ENCODE data around the gene CLCN1. TPM values are rescaled to one million over a fixed set of nuclear protein-coding genes. Genes with fewer than 3 reads are reported as not detected.

CLCN1 gene
- total RNA-seq, 1 experiment from 2014 or later = not detected

DNA sequence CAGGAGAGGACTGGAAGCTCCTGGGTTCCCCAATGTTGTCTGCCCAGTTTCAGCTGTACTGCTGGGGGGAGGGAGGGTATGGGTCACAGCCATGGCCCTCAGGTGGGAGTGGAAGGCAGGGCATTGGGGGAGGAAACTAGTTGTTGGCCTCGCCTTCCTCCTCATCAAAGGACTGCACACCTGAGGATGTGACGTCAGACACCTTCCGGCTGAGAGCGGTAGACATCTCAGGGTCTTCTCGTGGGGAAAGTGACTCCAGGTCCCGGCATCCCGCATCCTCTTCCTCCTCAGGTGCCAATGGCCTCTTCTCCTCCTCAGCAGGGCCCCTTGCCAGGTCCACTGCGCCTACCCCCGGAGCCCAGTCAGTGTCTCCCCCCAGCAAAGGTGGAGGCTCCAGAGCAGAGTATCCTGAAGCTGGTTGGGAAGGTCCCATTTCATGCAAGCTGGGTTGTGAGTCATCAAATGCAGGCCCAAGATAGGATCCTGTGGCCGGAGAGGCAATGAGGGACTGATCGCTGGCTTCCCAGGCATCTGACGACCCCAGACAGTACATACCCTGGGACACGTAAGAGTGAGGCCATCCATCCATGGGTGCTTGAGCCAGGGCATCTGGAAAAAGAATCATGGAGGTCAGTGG, 40.6 kb downstream of the CLCN1 start:
- Histone ChIP-seq H3K79me2 (ENCODE audit: low read length) (no peaks in the 10 kb centered on the region), H3K9ac (ENCODE audit: low read length) (no peak overlapping the region), H3K27ac (ENCODE audit: low read length) (no peak overlapping the region), H3K9me2 (replicated peaks; ENCODE audit: insufficient read depth, low read length) (no peaks in the 10 kb centered on the region), H3K4me1 (ENCODE audit: low read length) (no peaks in the 10 kb centered on the region), H3K36me3 (ENCODE audit: insufficient read depth, low read length) (no peaks in the 10 kb centered on the region), H3K4me3 (ENCODE audit: low read length) (no peak overlapping the region), H3K27me3 (ENCODE audit: low read length) (no peaks in the 10 kb centered on the region), H2AFZ (ENCODE audit: low read length) (no peak overlapping the region), H4K20me1 (ENCODE audit: insufficient read depth, low read depth, low read length) (no peaks in the 10 kb centered on the region), H3K4me2 (ENCODE audit: low read depth, low read length, poor library complexity, severe bottlenecking) (no peak overlapping the region), H3K9me3 (ENCODE audit: low read length) (no peaks in the 10 kb centered on the region)
- DNase-seq = no peak

DNA sequence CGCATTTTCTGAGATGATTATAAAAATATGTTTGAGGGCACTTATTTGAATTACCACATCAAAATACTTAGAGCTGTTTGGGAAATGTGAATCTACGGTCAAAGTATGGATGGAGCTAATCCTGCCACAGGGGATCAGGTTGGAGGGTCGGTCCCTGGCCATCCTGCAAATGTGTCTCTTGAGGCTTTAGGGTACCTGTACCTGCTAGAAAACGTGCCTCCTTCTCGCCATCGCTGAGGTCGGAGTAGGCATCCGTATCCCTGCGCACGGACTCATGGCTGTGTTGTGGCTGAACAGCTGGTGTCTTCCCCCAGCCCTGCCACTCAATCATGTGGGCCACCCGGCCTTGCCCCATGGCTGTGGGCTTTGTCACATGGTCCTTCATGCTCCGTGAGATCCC, 42.7 kb downstream of the CLCN1 start:
- Histone ChIP-seq H3K27me3 (ENCODE audit: low read length) (no peaks in the 10 kb centered on the region), H3K9me3 (ENCODE audit: low read length) (no peaks in the 10 kb centered on the region), H3K9me2 (replicated peaks; ENCODE audit: insufficient read depth, low read length) (no peaks in the 10 kb centered on the region), H3K4me3 (ENCODE audit: low read length) (no peak overlapping the region), H3K4me1 (ENCODE audit: low read length) (no peaks in the 10 kb centered on the region), H3K79me2 (ENCODE audit: low read length) (no peaks in the 10 kb centered on the region), H3K9ac (ENCODE audit: low read length) (no peak overlapping the region), H3K27ac (ENCODE audit: low read length) (no peak overlapping the region), H3K4me2 (ENCODE audit: low read depth, low read length, poor library complexity, severe bottlenecking) (no peak overlapping the region), H3K36me3 (ENCODE audit: insufficient read depth, low read length) (no peaks in the 10 kb centered on the region), H2AFZ (ENCODE audit: low read length) (no peak overlapping the region), H4K20me1 (ENCODE audit: insufficient read depth, low read depth, low read length) (no peaks in the 10 kb centered on the region)
- DNase-seq = no peak

DNA sequence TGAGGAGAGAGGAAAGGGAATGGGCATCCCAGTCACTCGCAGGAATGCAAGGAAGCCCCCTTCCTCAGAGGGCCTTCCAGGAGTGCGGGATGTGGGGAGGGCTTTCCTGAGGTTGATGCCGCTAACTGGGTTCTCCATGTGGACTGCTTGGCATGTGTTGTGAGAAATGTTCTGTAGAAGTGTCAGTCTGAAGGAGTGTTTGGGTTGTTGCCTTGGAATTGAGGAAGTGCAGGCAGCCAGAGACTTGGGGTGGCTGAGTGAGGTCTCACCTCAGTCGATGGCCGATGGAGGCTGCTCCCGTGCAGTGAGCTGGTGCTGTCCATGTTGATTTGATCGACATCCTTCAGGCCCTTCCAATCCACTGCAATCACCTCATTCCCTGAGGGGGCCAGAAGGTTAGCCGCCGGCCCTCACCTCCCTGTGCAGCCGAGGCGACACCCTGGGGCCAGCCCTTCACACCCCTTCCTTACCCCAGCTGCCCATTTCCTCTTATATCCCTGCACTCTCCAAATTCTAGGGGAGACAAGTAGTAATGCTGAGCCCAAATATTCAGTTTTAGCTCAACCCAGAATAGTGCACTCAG, 44.0 kb downstream of the CLCN1 start:
- H3K79me2 ChIP-seq (ENCODE audit: low read length) = no peaks in the 10 kb centered on the region
- H3K4me3 ChIP-seq (ENCODE audit: low read length) = no peak overlapping the region
- no peak for DNase-seq
- no peak overlapping the region for H2AFZ ChIP-seq (ENCODE audit: low read length)
- no peaks in the 10 kb centered on the region for H4K20me1 ChIP-seq (ENCODE audit: insufficient read depth, low read depth, low read length)
- no peaks in the 10 kb centered on the region for H3K9me3 ChIP-seq (ENCODE audit: low read length)
- no peaks in the 10 kb centered on the region for H3K4me1 ChIP-seq (ENCODE audit: low read length)
- H3K9ac ChIP-seq (ENCODE audit: low read length) = no peak overlapping the region
- H3K27ac ChIP-seq (ENCODE audit: low read length) = no peak overlapping the region
- no peak overlapping the region for H3K4me2 ChIP-seq (ENCODE audit: low read depth, low read length, poor library complexity, severe bottlenecking)
- H3K27me3 ChIP-seq (ENCODE audit: low read length) = no peaks in the 10 kb centered on the region
- H3K36me3 ChIP-seq (ENCODE audit: insufficient read depth, low read length) = no peaks in the 10 kb centered on the region
- no peaks in the 10 kb centered on the region for H3K9me2 ChIP-seq (replicated peaks; ENCODE audit: insufficient read depth, low read length)

DNA sequence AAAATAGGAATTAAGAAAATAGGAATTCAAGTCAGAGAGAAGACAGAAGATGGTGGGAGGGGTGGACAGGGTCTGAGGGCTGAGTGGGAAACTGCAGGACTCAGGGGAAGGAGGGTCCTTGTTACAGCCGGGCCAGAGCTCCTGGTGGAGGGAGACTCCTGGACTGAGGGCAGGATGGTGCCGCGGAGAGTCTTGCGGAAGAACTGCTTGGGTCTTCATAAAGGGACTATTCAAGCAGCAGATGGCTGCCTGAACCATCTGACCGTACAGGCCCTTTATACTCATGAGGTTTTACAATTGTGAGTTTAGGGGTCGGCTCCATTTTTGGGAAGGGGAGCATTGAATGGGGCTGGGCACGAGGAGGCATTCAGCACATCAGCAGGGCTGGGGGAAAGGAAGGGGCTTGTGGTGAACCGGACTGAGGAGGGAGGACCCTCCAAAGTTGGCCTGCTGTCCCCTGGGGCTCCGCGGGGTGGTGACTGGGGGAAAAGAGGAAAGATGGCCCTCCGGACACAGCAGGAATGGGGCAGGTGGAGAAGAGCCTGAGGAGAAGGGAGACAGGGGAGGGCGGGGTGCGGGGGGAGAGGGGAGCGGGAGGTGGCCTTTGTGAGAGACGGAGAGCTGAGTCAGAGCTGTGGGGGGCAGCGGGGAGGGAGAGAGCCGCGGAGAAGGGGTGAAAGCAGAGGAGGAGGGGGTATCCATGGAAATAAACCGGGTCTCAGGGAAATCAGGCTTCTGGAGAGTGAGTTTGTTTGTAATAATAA, 45.1 kb downstream of the CLCN1 start:
- no peak for DNase-seq
- no peaks in the 10 kb centered on the region for H3K79me2 ChIP-seq (ENCODE audit: low read length)
- H3K9me3 ChIP-seq (ENCODE audit: low read length) = no peaks in the 10 kb centered on the region
- no peaks in the 10 kb centered on the region for H3K36me3 ChIP-seq (ENCODE audit: insufficient read depth, low read length)
- no peak overlapping the region for H2AFZ ChIP-seq (ENCODE audit: low read length)
- H4K20me1 ChIP-seq (ENCODE audit: insufficient read depth, low read depth, low read length) = no peaks in the 10 kb centered on the region
- no peaks in the 10 kb centered on the region for H3K4me1 ChIP-seq (ENCODE audit: low read length)
- no peak overlapping the region for H3K9ac ChIP-seq (ENCODE audit: low read length)
- H3K9me2 ChIP-seq (replicated peaks; ENCODE audit: insufficient read depth, low read length) = no peaks in the 10 kb centered on the region
- no peak overlapping the region for H3K4me2 ChIP-seq (ENCODE audit: low read depth, low read length, poor library complexity, severe bottlenecking)
- H3K4me3 ChIP-seq (ENCODE audit: low read length) = no peak overlapping the region
- H3K27ac ChIP-seq (ENCODE audit: low read length) = no peak overlapping the region
- no peaks in the 10 kb centered on the region for H3K27me3 ChIP-seq (ENCODE audit: low read length)

DNA sequence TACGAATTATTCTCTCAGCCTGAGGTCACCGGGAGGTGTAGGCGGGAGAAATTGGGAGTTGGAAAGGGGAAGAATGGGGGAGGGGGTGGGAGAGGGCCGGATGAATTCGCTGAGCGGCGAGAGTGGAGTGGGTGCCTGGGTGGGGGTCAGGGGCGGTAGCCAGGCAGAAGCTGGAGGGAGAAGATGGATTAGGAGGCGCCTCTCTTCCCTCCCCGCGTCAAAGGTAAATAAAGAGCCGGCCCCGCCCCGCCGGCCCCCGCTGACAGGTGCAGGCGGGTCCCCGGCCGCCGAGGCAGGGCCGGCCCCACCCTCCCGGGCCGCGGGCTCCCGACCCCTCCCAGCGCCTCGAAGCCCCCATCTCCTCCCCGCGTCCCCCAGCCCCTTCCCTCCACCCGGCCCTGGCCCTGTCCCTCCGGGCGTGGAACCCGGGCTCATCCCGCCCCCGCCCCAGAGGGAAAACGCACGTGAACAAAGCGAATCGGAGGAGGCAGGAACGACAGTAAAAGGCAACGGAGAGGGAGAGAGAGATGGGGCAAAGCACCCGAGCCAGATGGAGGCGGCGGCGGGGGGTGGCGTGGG, 45.7 kb downstream of the CLCN1 start:
- Histone ChIP-seq H3K27ac (ENCODE audit: low read length) (no peak overlapping the region), H3K27me3 (ENCODE audit: low read length) (no peaks in the 10 kb centered on the region), H3K9ac (ENCODE audit: low read length) (no peak overlapping the region), H4K20me1 (ENCODE audit: insufficient read depth, low read depth, low read length) (no peaks in the 10 kb centered on the region), H2AFZ (ENCODE audit: low read length) (no peak overlapping the region), H3K4me3 (ENCODE audit: low read length) (no peak overlapping the region), H3K4me2 (ENCODE audit: low read depth, low read length, poor library complexity, severe bottlenecking) (no peak overlapping the region), H3K36me3 (ENCODE audit: insufficient read depth, low read length) (no peaks in the 10 kb centered on the region), H3K9me2 (replicated peaks; ENCODE audit: insufficient read depth, low read length) (no peaks in the 10 kb centered on the region), H3K4me1 (ENCODE audit: low read length) (no peaks in the 10 kb centered on the region), H3K9me3 (ENCODE audit: low read length) (no peaks in the 10 kb centered on the region), H3K79me2 (ENCODE audit: low read length) (no peaks in the 10 kb centered on the region)
- no peak for DNase-seq

DNA sequence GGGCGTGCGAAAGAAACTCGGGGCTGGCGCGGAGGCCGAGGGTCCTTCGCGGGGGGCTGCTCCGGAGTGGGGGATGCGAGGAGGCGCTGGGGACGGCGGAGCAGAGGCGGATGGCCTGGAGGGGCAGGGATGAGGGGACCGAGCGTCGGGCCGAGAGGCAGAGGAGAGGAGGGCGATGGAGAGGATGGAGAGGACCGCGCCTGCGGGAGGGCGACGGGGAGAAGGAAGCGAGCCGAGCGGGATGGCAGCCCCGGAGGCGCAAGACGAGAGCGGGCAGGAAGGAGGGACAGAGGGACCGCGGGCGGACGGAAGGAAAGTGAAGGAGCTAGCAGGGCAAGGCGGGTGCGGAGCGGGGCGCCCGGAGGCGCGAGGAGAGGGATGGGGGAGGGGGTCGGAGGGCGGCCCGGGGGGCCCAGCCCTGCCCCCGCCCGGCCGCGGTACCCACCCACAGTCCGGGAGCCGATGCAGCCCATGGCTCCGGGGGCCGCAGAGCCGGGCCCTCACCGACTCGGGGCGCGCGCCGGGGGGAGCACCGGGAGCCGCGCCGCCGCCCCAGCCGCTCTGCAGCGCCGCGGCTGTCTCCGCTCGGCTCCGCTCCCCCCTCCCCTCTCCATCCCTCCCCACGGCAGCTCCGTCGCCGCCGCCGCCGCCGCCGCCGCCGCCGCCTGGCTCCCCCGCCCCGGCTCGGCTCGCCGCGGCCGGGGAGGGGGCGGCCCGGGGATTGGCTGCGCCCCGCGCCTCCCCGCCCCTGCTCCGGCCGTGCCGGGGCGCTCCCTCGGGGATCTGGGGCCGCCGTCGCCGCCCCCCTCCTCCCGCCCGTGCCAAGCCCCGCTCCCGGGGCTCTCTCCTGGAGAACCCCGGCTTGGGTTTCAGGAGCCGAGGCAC, 46.5 kb downstream of the CLCN1 start, which contains the start of gene FAM131B:
FAM131B (minus strand) TSS at position 583 of the 885 bp plus-strand sequence; CDS start at position 473, 110 bp downstream.
- no peaks in the 10 kb centered on the region for H3K27me3 ChIP-seq (ENCODE audit: low read length)
- no peak within 1 kb of the TSS for H3K4me3 ChIP-seq (ENCODE audit: low read length)
- no peaks in the 10 kb centered on the region for H3K79me2 ChIP-seq (ENCODE audit: low read length)
- H3K4me2 ChIP-seq (ENCODE audit: low read depth, low read length, poor library complexity, severe bottlenecking) = no peak within 1 kb of the TSS
- no peaks in the 10 kb centered on the region for H3K4me1 ChIP-seq (ENCODE audit: low read length)
- H4K20me1 ChIP-seq (ENCODE audit: insufficient read depth, low read depth, low read length) = no peaks in the 10 kb centered on the region
- no peak within 1 kb of the TSS for H3K9ac ChIP-seq (ENCODE audit: low read length)
- no peaks in the 10 kb centered on the region for H3K9me2 ChIP-seq (replicated peaks; ENCODE audit: insufficient read depth, low read length)
- no peak within 1 kb of the TSS for H2AFZ ChIP-seq (ENCODE audit: low read length)
- H3K36me3 ChIP-seq (ENCODE audit: insufficient read depth, low read length) = no peaks in the 10 kb centered on the region
- H3K27ac ChIP-seq (ENCODE audit: low read length) = no peak within 1 kb of the TSS
- DNase-seq = no peak
- H3K9me3 ChIP-seq (ENCODE audit: low read length) = no peaks in the 10 kb centered on the region

DNA sequence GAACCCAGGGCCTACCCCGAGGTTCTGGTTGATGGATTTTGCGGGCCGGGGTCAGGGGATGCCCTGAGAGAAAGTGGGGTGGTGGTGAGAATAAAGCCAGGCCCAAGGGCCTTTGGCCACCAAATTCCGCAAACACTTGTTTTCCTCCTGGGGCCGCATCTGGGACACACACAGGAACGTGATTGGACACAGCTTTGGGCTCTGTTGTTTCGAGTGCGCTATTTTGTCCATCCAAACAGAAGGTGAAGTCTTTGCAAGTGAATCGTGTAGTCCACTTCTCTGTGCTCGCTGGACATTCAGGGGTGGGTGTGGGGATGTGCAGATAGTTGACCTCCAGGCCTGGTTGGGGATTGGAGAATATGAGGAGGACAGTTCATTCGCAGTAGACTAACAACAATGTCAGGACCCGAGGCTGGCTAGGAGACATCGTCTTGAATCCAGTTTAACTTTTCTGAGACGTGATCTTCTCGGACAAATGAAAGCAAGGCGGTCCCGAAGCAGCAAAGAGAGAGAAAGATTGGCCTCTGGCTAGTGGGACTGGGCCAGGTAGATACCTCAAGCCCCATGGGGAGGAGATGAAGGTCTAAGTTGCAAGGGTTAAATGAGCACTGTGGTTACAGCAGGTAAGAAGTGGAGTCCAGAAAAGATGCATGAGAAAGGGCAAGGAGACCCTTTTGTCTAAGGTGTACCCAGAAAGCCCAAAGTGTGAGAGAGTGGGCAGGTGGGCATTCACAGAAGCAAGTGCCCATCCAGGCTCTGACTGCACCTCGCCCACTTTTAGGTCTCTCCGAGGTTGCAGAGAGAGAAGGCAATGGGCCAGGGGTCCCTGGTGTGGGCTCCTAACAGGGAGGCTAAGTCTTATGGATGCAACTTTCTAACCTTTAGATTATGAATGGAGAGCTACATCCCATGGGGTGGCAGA, 47.4 kb downstream of the CLCN1 start:
- Histone ChIP-seq H3K9me2 (replicated peaks; ENCODE audit: insufficient read depth, low read length) (no peaks in the 10 kb centered on the region), H4K20me1 (ENCODE audit: insufficient read depth, low read depth, low read length) (no peaks in the 10 kb centered on the region), H3K27ac (ENCODE audit: low read length) (no peak overlapping the region), H2AFZ (ENCODE audit: low read length) (no peak overlapping the region), H3K4me1 (ENCODE audit: low read length) (no peaks in the 10 kb centered on the region), H3K9ac (ENCODE audit: low read length) (no peak overlapping the region), H3K79me2 (ENCODE audit: low read length) (no peaks in the 10 kb centered on the region), H3K36me3 (ENCODE audit: insufficient read depth, low read length) (no peaks in the 10 kb centered on the region), H3K4me3 (ENCODE audit: low read length) (no peak overlapping the region), H3K9me3 (ENCODE audit: low read length) (no peaks in the 10 kb centered on the region), H3K27me3 (ENCODE audit: low read length) (no peaks in the 10 kb centered on the region), H3K4me2 (ENCODE audit: low read depth, low read length, poor library complexity, severe bottlenecking) (no peak overlapping the region)
- no peak for DNase-seq

Measured in Karpas-422 (cell line).